HepG2 (cell line): ENCODE measurements around the gene AP3D1. TPM values are rescaled to one million over a fixed set of nuclear protein-coding genes. Genes with fewer than 3 reads are reported as not detected.

Experiments
- AFF4 ChIP-seq: sonication (generic); formaldehyde crosslinking; IDR thresholded peaks from 2 replicates; pipeline ENCODE4 v1.4.0; 2020; ENCODE audit warnings: missing genetic modification reagents
- CBX5 ChIP-seq: sonication (generic); formaldehyde crosslinking; IDR thresholded peaks from 2 replicates; pipeline ENCODE4 v1.4.0; 2020; ENCODE audit warnings: missing genetic modification reagents, borderline replicate concordance
- CHD2 ChIP-seq: IDR thresholded peaks from 2 replicates; pipeline ENCODE4 v1.6.1; 2011; ENCODE audit warnings: low read depth, low read length, improper control_type of control experiment
- HOXA5 ChIP-seq: sonication (generic); formaldehyde crosslinking; IDR thresholded peaks from 2 replicates; pipeline ENCODE4 v1.4.0; 2020; ENCODE audit warnings: missing genetic modification reagents
- HOXA9 ChIP-seq: sonication (generic); formaldehyde crosslinking; IDR thresholded peaks from 2 replicates; pipeline ENCODE4 v1.8.1; 2022; ENCODE audit warnings: missing genetic modification reagents, mild to moderate bottlenecking, moderate library complexity, borderline replicate concordance
- KDM2A ChIP-seq: sonication (generic); formaldehyde crosslinking; IDR thresholded peaks from 2 replicates; pipeline ENCODE4 v1.4.0; 2020; ENCODE audit warnings: low read depth, missing genetic modification reagents, borderline replicate concordance
- MYC ChIP-seq: sonication (generic); formaldehyde crosslinking; IDR thresholded peaks from 2 replicates; pipeline ENCODE4 v1.9.0; 2021; ENCODE audit warnings: missing genetic modification reagents, borderline replicate concordance
- NFYC ChIP-seq: IDR thresholded peaks from 2 replicates; pipeline ENCODE4 v1.6.1; 2016; ENCODE audit warnings: missing genetic modification reagents, missing compliant biosample characterization
- SMYD3 ChIP-seq: sonication (generic); formaldehyde crosslinking; IDR thresholded peaks from 2 replicates; pipeline ENCODE4 v1.8.1; 2023; ENCODE audit warnings: mild to moderate bottlenecking, missing genetic modification reagents
- SNAI1 ChIP-seq: sonication (generic); formaldehyde crosslinking; IDR thresholded peaks from 2 replicates; pipeline ENCODE4 v1.5.0; 2020; ENCODE audit warnings: mild to moderate bottlenecking, missing genetic modification reagents, borderline replicate concordance
- TAF1 ChIP-seq: sonication (generic); formaldehyde crosslinking; IDR thresholded peaks from 2 replicates; pipeline ENCODE4 v1.4.0; 2020; ENCODE audit warnings: missing genetic modification reagents
- THYN1 ChIP-seq: sonication (generic); formaldehyde crosslinking; IDR thresholded peaks from 2 replicates; pipeline ENCODE4 v1.8.1; 2023; ENCODE audit warnings: low read depth, mild to moderate bottlenecking, moderate library complexity, missing genetic modification reagents, borderline replicate concordance
- ZFP91 ChIP-seq: sonication (generic); formaldehyde crosslinking; IDR thresholded peaks from 2 replicates; pipeline ENCODE4 v1.9.0; 2022; ENCODE audit warnings: missing genetic modification reagents, mild to moderate bottlenecking, borderline replicate concordance
- ZKSCAN1 ChIP-seq: fragments of 150-350 bp; IDR thresholded peaks from 2 replicates; pipeline ENCODE4 v1.6.1; 2014; ENCODE audit warnings: low read length
- ZNF136 ChIP-seq: sonication (generic); formaldehyde crosslinking; IDR thresholded peaks from 2 replicates; pipeline ENCODE4 v1.8.1; 2022; ENCODE audit warnings: low read depth, mild to moderate bottlenecking, moderate library complexity, missing genetic modification reagents
- ZNF616 ChIP-seq: sonication (generic); formaldehyde crosslinking; IDR thresholded peaks from 2 replicates; pipeline ENCODE4 v1.5.0; 2020; ENCODE audit warnings: low read depth, mild to moderate bottlenecking, missing genetic modification reagents
- polyA plus RNA-seq, 8 experiments: library from polyadenylated mRNA; depleted of rRNA in 3 of 8; stranded (reverse) in 7 of 8; unstranded in 1 of 8; fragments of >200 nt; fragmentation: Illumina TruSeq in 4 of 8; extraction: Trizol in 4 of 8; gene quantifications; 2 replicates each; pipeline versions ENCODE4 v1.2.1 to v1.2.3, GENCODE V29; 2011 to 2016; ENCODE audit warnings: low read depth in 4 of 8, missing spikeins in 1 of 8, mixed read lengths in 1 of 8; ENCODE audit not compliant: insufficient read depth in 1 of 8
- total RNA-seq, 5 experiments: library from RNA; depleted of rRNA; stranded (reverse); fragments of >200 nt; fragmentation: Illumina TruSeq; extraction: Trizol; gene quantifications; 2 replicates each; pipeline ENCODE4 v1.2.3, GENCODE V29; 2016; ENCODE audit warnings: low read depth in 1 of 5
- TF ChIP-seq, protein P1 (sequence below): sonication (generic); formaldehyde crosslinking; IDR thresholded peaks from 2 replicates; pipeline ENCODE4 v1.4.0; 2020; ENCODE audit warnings: missing genetic modification reagents, borderline replicate concordance

AP3D1 gene
- total and polyA plus RNA-seq, 2 of the 13 experiments (the other 11 are each of a cell fraction or from before 2014, with no cell fraction given), result 68.0 to 82.6 TPM

DNA sequence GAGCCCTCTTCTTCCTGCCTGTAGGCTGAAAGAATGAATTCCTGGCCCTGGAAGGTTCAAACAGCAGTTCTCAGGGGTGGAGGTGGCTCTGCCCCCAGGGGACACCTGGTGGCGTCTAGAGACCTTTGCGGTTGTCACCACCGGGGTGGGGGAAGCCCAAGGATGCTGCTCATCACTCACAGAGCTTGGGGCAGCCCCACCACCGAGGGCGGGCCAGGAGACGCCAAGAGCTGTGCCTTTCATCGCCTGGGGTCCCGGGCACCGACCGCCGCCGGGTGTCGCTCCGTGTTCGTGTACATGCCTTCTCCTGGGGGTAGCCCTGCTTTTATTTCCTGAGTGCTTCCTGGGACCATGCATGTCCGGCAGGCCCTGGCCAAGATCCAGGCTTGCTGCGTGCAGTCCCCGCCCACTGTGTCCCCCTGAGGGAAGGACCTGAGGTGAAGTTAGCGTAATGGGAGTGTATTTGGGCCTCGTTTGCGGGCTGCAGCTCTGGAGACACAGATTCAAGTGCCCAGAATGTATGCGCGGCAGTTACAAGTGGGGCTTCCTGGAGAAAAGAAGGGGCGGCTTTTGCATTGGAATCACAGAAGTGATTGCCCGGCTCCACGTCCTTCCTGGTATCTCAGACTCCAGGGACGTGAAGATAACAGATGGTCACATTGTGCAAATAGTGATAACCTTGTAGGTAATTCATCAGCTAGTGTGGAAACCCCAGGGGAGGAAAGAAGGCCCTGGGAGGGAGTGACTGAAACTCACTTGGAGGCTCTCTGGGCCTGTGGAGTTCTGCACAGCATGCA, 20.2 kb upstream of the AP3D1 start (continued):
- TF ChIP-seq TAF1 (CRISPR knock-in tag) (peak; percentile 26; the same call in 1 of the 2 replicates), HOXA5 (CRISPR knock-in tag) (no peak), SNAI1 (no peak), HOXA9 (no peak), CHD2 (no peak), ZFP91 (peak; percentile 61; the same call in 1 of the 2 replicates), CBX5 (no peak; the same call in 1 of the 2 replicates), ZNF136 (CRISPR knock-in tag) (no peak), ZNF616 (CRISPR knock-in tag) (no peak), KDM2A (peak; percentile 66; the same call in 1 of the 2 replicates), ZKSCAN1 (no peak), MYC (CRISPR knock-in tag) (peak; percentile 58; the same call in 1 of the 2 replicates), NFYC (CRISPR knock-in tag) (no peak), SMYD3 (CRISPR knock-in tag) (no peak), AFF4 (CRISPR knock-in tag) (no peak), THYN1 (CRISPR knock-in tag) (no peak)
- TF ChIP-seq, protein P1, sequence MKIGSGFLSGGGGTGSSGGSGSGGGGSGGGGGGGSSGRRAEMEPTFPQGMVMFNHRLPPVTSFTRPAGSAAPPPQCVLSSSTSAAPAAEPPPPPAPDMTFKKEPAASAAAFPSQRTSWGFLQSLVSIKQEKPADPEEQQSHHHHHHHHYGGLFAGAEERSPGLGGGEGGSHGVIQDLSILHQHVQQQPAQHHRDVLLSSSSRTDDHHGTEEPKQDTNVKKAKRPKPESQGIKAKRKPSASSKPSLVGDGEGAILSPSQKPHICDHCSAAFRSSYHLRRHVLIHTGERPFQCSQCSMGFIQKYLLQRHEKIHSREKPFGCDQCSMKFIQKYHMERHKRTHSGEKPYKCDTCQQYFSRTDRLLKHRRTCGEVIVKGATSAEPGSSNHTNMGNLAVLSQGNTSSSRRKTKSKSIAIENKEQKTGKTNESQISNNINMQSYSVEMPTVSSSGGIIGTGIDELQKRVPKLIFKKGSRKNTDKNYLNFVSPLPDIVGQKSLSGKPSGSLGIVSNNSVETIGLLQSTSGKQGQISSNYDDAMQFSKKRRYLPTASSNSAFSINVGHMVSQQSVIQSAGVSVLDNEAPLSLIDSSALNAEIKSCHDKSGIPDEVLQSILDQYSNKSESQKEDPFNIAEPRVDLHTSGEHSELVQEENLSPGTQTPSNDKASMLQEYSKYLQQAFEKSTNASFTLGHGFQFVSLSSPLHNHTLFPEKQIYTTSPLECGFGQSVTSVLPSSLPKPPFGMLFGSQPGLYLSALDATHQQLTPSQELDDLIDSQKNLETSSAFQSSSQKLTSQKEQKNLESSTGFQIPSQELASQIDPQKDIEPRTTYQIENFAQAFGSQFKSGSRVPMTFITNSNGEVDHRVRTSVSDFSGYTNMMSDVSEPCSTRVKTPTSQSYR (CRISPR knock-in tag), result no peak
